T-helper 2 cell treated with Interferon-gamma antibody and Interleukin-4, amounts not matched to agents 5 μg/mL and 100 μg/mL, for 36 hours (primary cell): ENCODE data around the gene PHLPP1.

Experiments used
- DNase-seq: peaks from one replicate; pipeline ENCODE4 v3.0.0; 2021; ENCODE audit warnings: low spot score
- H3K27ac Mint-ChIP-seq: one replicate; pipeline ENCODE4 v1.8.0; 2021; ENCODE audit warnings: mild to moderate bottlenecking, mixed read lengths
- H3K27me3 Mint-ChIP-seq: one replicate; pipeline ENCODE4 v1.8.0; 2021; ENCODE audit warnings: low read depth, mixed read lengths
- H3K36me3 Mint-ChIP-seq: one replicate; pipeline ENCODE4 v1.8.0; 2021; ENCODE audit warnings: low read depth, mixed read lengths
- H3K4me1 Mint-ChIP-seq: one replicate; pipeline ENCODE4 v1.8.0; 2021; ENCODE audit warnings: low read depth, mixed read lengths
- H3K4me3 Mint-ChIP-seq: one replicate; pipeline ENCODE4 v1.8.0; 2022; ENCODE audit warnings: mild to moderate bottlenecking, moderate library complexity, mixed read lengths
- H3K9me3 Mint-ChIP-seq: one replicate; pipeline ENCODE4 v1.8.0; 2021; ENCODE audit warnings: mixed read lengths

PHLPP1 gene

DNA sequence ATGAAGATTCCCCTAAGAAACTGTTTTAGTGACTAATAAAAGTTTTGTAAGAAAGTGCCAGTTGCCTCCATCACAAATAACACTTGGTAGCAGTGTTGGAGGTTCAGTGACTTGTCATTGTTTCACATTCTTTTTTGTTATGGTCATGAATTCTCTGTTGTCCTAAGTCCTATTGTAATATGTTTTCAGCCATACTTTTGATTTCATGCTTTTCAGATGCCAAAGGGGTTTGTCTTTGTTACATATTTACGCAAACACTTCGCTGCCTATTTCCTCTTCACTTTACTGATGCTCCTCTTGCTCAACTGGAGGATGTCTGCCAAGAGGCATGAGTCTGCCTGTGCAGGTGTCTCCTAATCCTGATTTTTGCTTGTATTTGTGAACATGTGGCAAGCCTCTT, 66.6 kb downstream of the PHLPP1 start:
- DNase-seq = no peak
- H3K4me1 Mint-ChIP-seq = peaks cover 55% of the 10 kb centered on the region
- no peak overlapping the region for H3K4me3 Mint-ChIP-seq
- no peaks in the 10 kb centered on the region for H3K27me3 Mint-ChIP-seq
- peaks cover 6% of the 10 kb centered on the region for H3K36me3 Mint-ChIP-seq
- no peak overlapping the region for H3K27ac Mint-ChIP-seq
- H3K9me3 Mint-ChIP-seq = no peaks in the 10 kb centered on the region

DNA sequence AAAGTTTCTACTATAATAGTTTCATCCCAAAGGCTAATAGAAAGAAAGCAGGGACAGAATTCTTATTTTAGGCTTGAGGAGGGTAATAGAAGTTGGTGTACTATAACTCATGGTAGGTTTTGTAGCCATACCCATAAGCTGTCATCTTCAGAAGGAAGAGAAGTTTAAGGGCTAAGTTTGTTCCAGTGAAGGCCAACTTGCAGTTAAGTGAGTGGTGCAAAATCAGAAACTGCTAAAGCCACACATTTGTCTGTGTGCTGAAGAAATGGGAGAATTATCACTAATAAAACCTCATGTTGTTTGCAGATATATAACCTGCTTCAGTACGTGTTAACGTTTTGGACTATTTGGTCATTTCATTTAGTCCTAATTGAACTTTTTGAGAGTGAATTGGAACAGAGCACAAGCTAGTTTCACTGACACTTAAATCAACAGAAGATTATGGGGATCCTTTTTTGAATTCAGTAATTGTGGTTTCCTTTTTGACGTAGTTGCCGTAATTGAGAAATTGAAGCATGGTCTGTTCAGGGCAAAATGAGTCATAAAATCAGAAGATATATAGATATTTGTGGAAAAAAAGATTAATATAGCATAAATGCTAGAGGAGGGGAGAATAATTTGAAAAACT, 69.1 kb downstream of the PHLPP1 start:
- Mint-ChIP-seq H3K4me3 (peak overlapping the region; percentile 60), H3K27ac (peak overlapping the region; percentile 85), H3K4me1 (peaks cover 63% of the 10 kb centered on the region), H3K9me3 (no peaks in the 10 kb centered on the region), H3K36me3 (peaks cover 5% of the 10 kb centered on the region), H3K27me3 (no peaks in the 10 kb centered on the region)
- DNase-seq = no peak

DNA sequence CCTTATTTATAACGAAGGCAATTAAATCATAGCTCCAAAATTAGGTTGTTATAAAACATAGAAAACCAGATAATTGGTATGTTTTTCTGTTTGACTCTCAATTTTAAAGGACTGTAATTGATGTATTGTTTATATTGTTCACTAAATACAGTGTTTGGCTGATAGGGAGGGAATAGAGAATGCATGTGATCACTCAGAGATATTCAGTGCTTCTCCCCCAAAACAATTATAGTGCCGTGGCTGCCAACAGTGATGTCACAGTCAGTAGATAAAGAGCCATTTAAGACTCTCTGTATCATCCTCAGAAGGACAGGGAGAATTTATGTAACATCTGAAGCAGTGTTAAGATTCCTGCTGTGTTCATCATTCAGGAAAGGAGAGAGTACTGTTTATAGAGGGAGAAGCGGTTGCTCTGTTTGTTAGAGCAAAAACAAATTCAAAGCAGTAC, 69.6 kb downstream of the PHLPP1 start:
- H3K4me1 Mint-ChIP-seq = peaks cover 62% of the 10 kb centered on the region

DNA sequence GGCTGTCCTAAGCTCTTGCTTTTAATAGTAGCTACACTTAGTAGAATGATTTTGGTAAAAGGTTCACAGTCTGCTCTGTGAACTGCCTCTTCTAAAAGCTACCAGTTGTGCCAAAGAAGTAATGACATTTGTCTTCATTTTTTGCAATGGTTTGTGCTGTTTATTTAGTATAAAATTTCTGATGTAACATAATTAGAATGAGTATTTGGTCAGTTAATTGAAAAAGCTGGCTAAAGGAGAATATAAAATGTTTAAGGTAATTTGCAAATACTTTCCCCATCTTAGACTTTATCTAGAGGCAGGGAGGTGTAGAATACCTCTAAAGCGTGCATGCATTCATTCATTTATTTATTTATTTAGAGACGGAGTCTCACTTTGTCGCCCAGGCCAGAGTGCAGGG, 71.3 kb downstream of the PHLPP1 start:
- H3K27me3 Mint-ChIP-seq = no peaks in the 10 kb centered on the region

More for the DNA sequence above, 69.6 kb downstream of the PHLPP1 start:
- Mint-ChIP-seq H3K36me3 (peaks cover 5% of the 10 kb centered on the region), H3K27me3 (no peaks in the 10 kb centered on the region), H3K9me3 (no peaks in the 10 kb centered on the region), H3K4me3 (peak overlapping the region; percentile 60), H3K27ac (peak overlapping the region; percentile 85)
- no peak for DNase-seq

DNA sequence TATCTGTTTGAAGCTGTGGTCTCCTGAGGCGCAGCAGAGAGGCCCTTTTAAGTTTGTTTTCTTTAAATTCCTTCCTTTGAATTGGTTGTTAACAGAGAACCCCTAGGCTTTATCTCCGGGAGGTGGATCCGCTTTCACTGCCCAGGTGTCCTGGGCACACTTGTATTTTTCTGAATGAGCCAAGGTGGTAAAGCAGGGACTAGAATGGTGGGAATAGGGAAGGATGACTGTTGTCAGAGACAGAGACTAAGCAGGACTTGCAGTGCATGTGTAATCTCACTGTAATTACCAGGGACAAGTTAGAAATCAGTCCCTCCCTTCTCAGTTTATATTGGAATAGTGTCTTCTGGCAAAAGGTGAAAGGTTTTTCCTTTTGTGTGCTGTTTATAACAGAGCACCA, 72.8 kb downstream of the PHLPP1 start:
- Mint-ChIP-seq H3K9me3 (no peaks in the 10 kb centered on the region), H3K27me3 (no peaks in the 10 kb centered on the region), H3K27ac (no peak overlapping the region), H3K4me1 (peaks cover 58% of the 10 kb centered on the region), H3K4me3 (no peak overlapping the region), H3K36me3 (peaks cover 5% of the 10 kb centered on the region)
- DNase-seq = no peak

More for the DNA sequence above, 71.3 kb downstream of the PHLPP1 start:
- Mint-ChIP-seq H3K4me1 (peaks cover 67% of the 10 kb centered on the region), H3K27ac (no peak overlapping the region), H3K4me3 (no peak overlapping the region), H3K9me3 (no peaks in the 10 kb centered on the region), H3K36me3 (peaks cover 5% of the 10 kb centered on the region)
- DNase-seq = no peak

DNA sequence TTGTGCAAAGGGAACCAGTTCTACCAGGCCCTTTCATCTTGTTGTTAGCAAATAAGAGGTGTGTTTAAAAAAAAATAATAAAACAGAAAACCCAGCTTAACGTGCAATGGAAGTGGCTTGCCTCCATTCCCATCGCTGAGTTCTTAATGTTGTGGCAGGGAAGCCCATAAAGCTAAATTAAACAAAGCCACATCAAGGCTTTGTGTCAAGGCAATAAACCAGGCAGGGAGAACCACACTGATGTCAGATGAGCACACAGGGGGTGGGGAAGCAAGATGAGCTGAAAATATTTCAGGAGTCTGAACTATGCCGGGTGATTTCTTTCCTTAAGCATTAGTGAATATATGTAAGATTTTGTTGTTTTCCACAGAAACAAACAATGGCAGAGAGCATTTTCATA, 73.5 kb downstream of the PHLPP1 start:
- no peak for DNase-seq
- Mint-ChIP-seq H3K9me3 (no peaks in the 10 kb centered on the region), H3K4me3 (peak overlapping the region; percentile 27), H3K27ac (no peak overlapping the region), H3K36me3 (peaks cover 3% of the 10 kb centered on the region), H3K4me1 (peaks cover 55% of the 10 kb centered on the region), H3K27me3 (no peaks in the 10 kb centered on the region)

DNA sequence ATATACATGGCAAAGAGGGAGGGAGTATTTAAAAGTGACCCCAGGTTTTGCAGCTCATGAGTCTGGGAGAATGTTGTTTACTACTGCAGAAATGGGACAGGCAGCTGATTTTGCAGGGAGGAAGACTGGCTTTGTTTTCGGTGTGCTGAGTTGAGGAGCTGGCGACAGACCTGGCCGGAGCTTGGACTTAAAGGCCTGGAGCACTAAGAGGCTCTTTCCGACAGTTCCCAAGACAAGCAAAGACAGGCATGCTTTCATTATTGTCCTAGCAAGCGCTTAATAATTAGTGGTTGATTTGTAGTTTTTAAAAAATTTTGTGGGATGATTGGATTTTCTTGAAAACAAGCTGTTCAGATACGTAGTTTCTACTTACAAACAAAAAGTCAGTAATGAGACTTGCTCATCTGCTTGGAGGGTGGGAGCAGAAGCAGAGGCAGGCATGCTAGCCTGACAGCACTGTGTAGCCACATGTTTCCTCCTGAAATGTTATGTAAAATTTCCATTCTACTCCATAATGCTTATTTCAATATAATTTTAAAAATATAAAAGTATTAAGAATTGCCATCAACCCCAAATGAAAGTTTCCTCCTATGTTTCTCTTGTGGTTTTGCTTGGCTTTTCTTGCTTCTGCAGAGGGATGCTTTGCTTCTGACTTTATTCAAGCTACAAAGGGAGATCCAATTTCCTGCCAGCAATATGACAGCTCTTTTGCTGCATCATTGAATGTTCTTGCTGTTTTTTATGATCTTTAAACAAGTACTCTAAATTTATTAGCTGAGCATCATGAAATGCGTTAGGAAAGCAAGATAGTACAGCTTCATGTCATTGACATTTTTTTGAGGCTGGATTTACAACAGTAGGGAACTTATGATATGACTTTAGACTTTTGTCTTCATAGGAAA, 75.8 kb downstream of the PHLPP1 start:
- Mint-ChIP-seq H3K9me3 (no peaks in the 10 kb centered on the region), H3K27me3 (no peaks in the 10 kb centered on the region), H3K4me1 (peaks cover 38% of the 10 kb centered on the region), H3K4me3 (no peak overlapping the region), H3K36me3 (peaks cover 1% of the 10 kb centered on the region), H3K27ac (no peak overlapping the region)
- DNase-seq = no peak

DNA sequence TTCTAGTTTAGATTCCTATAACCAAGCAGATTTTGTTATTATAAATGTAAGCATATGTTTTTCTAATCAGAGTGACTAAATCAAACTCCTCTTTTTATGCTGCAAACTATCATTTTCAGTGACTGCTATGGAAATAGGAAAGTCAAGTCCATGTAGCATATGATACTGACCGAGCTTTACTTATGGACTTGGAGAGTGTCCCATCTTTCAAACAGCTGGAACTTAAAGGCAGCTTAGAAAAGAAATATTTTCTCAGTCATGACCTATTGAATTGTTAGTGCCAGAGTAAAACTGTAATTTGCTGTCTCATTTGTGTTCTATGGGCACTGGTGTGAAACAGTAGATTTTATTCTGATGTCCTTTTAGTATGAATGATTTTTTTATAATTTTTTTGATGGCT, 76.7 kb downstream of the PHLPP1 start:
- Mint-ChIP-seq H3K9me3 (no peaks in the 10 kb centered on the region), H3K4me1 (peaks cover 39% of the 10 kb centered on the region), H3K36me3 (peaks cover 1% of the 10 kb centered on the region), H3K27me3 (no peaks in the 10 kb centered on the region), H3K27ac (no peak overlapping the region), H3K4me3 (no peak overlapping the region)
- DNase-seq = no peak

DNA sequence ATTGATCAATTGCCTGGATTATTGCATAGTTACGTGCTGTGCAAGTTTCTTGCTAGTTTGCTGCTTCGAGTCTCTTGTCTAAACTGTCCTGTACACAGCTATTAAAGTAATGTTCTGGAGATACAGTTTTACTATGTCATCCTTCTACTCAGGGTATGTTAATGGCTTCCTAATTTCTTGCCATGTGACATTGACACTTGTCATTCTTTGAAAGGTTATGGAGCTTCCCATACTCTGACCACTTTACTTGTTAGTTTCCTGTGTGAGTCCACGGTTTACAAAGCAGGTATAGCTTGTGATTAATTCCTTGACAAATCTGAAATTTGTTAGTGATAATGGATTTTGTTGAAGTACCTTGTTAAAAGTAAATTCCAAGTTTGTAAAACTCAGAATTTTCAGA, 80.5 kb downstream of the PHLPP1 start:
- Mint-ChIP-seq H3K27me3 (no peaks in the 10 kb centered on the region), H3K9me3 (no peaks in the 10 kb centered on the region), H3K4me1 (peaks cover 24% of the 10 kb centered on the region), H3K4me3 (no peak overlapping the region), H3K36me3 (no peaks in the 10 kb centered on the region), H3K27ac (no peak overlapping the region)
- DNase-seq = no peak

DNA sequence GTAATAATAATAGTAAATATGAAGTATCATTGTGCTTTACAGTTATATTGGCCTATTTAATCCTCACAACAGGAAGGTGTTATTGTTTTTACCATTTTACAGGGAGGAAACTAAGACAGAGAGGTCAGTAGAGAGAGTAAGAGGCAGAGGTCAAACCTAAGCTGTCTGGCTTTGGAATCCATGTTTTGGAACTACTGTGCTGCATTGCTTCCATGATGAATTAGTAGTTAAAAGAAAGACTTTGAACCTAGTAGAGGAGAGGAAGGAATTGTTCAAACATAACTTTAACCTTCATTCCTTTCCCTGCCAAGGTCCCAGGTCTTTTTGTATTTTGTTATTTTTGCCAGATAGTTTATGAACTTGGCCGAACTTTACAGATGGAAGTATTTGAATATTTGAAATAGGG, 80.9 kb downstream of the PHLPP1 start:
- peaks cover 22% of the 10 kb centered on the region for H3K4me1 Mint-ChIP-seq
- DNase-seq = no peak
- H3K9me3 Mint-ChIP-seq = no peaks in the 10 kb centered on the region
- no peak overlapping the region for H3K27ac Mint-ChIP-seq
- H3K36me3 Mint-ChIP-seq = no peaks in the 10 kb centered on the region
- no peak overlapping the region for H3K4me3 Mint-ChIP-seq
- H3K27me3 Mint-ChIP-seq = no peaks in the 10 kb centered on the region

DNA sequence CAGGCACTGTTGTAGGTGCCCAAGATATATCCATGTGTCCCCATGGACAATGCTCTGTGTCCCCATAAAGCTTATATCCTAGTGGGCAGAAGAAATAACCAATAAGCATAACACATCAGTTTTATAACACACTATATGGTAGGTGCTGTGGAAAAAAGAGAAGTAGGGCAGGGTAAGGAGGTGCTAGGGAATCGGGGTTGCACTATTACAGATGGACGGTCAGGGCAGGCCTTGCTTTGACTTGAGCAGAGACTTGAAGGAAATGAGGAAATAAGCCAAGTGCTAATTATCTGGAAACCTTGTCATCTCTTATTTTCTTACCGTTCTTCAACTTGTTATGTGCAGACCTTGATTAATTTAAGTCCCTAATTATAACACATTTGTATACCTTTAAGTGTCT, 82.0 kb downstream of the PHLPP1 start:
- H3K36me3 Mint-ChIP-seq = no peaks in the 10 kb centered on the region
- peaks cover 19% of the 10 kb centered on the region for H3K4me1 Mint-ChIP-seq
- no peaks in the 10 kb centered on the region for H3K27me3 Mint-ChIP-seq
- no peaks in the 10 kb centered on the region for H3K9me3 Mint-ChIP-seq
- DNase-seq = no peak
- H3K4me3 Mint-ChIP-seq = no peak overlapping the region
- H3K27ac Mint-ChIP-seq = no peak overlapping the region

DNA sequence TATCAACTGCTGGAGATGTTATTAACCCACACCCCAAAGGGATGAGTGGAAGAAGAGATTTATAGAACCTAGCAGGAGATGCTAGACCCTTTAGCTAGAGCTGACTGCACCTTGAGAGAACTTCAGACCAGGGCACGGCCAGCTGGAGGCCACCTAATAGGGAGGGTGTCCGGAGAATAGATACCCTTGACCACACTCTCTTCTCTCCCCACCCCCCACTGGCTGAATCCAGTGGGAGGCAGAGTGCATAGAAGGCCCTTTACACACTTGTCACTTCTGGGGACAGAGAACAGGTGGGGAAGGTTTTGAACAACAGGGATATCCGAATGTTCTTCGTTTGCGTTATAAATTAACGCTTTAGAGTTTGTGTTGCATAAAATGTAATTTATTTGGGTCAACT, 84.6 kb downstream of the PHLPP1 start:
- no peaks in the 10 kb centered on the region for H3K36me3 Mint-ChIP-seq
- no peaks in the 10 kb centered on the region for H3K27me3 Mint-ChIP-seq
- DNase-seq = no peak
- H3K27ac Mint-ChIP-seq = no peak overlapping the region
- peaks cover 22% of the 10 kb centered on the region for H3K4me1 Mint-ChIP-seq
- H3K4me3 Mint-ChIP-seq = no peak overlapping the region
- H3K9me3 Mint-ChIP-seq = no peaks in the 10 kb centered on the region

DNA sequence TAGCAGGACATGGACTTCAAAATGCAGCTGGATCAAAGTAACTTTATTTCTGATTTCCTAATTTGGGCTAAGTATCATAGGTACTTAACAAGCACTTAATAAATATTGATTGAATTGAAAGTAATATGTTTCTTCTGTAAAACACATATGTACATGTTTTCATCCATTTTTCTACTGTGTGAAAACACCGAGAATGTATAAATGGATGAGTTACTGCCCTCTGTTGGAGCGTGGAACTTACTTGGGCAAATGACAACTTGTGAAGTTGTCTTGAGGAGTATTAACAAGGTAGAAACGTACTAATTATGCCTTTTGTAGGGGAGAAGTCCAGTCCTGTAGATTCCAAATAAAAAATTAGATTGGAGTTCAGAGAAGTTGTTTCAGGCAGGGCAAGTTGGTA, 87.2 kb downstream of the PHLPP1 start:
- peaks cover 18% of the 10 kb centered on the region for H3K4me1 Mint-ChIP-seq
- H3K27ac Mint-ChIP-seq = no peak overlapping the region
- no peak for DNase-seq
- no peak overlapping the region for H3K4me3 Mint-ChIP-seq
- H3K9me3 Mint-ChIP-seq = no peaks in the 10 kb centered on the region
- no peaks in the 10 kb centered on the region for H3K36me3 Mint-ChIP-seq
- no peaks in the 10 kb centered on the region for H3K27me3 Mint-ChIP-seq

DNA sequence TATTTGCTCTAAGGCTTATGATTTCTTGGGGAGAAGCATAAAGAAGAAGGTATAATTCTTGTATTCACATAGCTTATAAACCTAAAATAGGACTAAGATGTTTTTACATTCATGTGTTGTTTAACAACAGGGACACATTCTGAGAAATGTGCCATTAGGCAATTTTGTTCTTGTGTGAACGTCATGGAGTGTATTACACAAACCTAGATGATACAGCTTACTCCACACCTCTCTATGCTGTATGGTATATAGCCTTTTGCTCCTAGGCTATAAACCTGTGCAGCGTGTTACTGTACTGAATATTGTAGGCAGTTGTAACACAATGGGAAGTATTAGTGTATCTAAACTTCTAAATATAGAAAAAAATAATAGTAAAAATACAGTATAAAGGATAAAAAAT, 92.1 kb downstream of the PHLPP1 start:
- H3K27ac Mint-ChIP-seq = no peak overlapping the region
- no peak for DNase-seq
- H3K9me3 Mint-ChIP-seq = no peaks in the 10 kb centered on the region
- H3K36me3 Mint-ChIP-seq = no peaks in the 10 kb centered on the region
- H3K27me3 Mint-ChIP-seq = no peaks in the 10 kb centered on the region
- H3K4me1 Mint-ChIP-seq = peaks cover 8% of the 10 kb centered on the region
- no peak overlapping the region for H3K4me3 Mint-ChIP-seq
